ENCODE results near the gene MRC1. TPM values are rescaled to one million over a fixed set of nuclear protein-coding genes. Genes with fewer than 3 reads are reported as not detected.

MRC1 gene
- total and polyA plus RNA-seq, 10 of the 15 experiments (the other 5 are each of a cell fraction or from before 2014, with no cell fraction given): 0.01 to 0.21 (median 0.03) TPM; not detected in 5

DNA sequence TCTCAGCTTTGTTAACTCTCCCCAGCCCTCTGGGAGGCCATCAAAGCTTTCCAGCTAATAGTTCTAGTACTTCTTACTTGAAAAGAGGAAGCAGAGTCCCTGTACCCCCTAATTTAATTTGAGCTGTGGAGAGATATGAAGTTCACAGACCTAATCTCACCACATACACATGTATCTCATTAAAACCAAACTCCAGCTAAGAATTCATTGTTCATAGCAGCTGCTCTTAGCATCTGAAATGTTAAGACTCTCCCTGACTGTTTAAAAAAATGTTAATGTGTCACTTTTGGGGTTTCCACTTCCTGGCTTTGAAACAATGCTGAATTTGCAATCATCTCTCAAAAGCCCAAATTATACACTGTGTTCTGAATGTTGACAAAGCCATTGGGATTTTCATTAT lies 16.2 kb upstream of the MRC1 start:
- H3K27me3 ChIP-seq (replicated peaks in 1 of 2; ENCODE audit: control insufficient read depth in 2 of 2, insufficient read depth in 2 of 2, low read length in 1 of 2): no peaks in the 10 kb centered on the region
- H4K20me1 ChIP-seq (ENCODE audit: control insufficient read depth, insufficient read depth): no peaks in the 10 kb centered on the region
- no peak overlapping the region for H2AFZ ChIP-seq (ENCODE audit: control insufficient read depth, low read depth, low read length)
- SMC1A ChIA-PET (ENCODE audit: uncharacterized antibody, unreplicated experiment): interaction anchor here (0.6 to 0.7 kb wide), 3 partner anchors 91 to 439 kb away, joined by 3 read pairs; no protein-coding TSS in a partner anchor
- H3K4me3 ChIP-seq: no peak overlapping the region
- in situ Hi-C loops (cut with MboI) (no loop called here), intact Hi-C loops (cut with micrococcal nuclease; ENCODE audit: unreplicated experiment) (no loop called here)
- H3K4me1 ChIP-seq (ENCODE audit: control insufficient read depth, insufficient read depth, low read length): no peaks in the 10 kb centered on the region
- ATAC-seq (peak; percentile 45), DNase-seq (ENCODE audit: low read depth, low spot score) (no peak), FAIRE-seq (peak; percentile 82)
- H3K4me2 ChIP-seq (ENCODE audit: control insufficient read depth, insufficient read depth): no peak overlapping the region
- no TSS peak for BruUV-seq (replicated peaks)
- no peaks in the 10 kb centered on the region for H3K9me3 ChIP-seq (replicated peaks; ENCODE audit: control insufficient read depth, insufficient read depth, low read length)
- H3K27ac ChIP-seq (ENCODE audit: control insufficient read depth, insufficient read depth): no peak overlapping the region
- H3K79me2 ChIP-seq (ENCODE audit: control insufficient read depth, insufficient read depth, low read length): no peaks in the 10 kb centered on the region
- H3K9ac ChIP-seq (ENCODE audit: control insufficient read depth, insufficient read depth, low read length): no peak overlapping the region
- POLR2A ChIA-PET: no interaction called here
- RAD21 ChIA-PET (ENCODE audit: unreplicated experiment): no interaction called here
- CTCF ChIA-PET: interaction anchor here (0.5 to 1.3 kb wide), 3 partner anchors 8 to 415 kb away, joined by 3 to 6 read pairs (median 4); no protein-coding TSS in a partner anchor
- H3K36me3 ChIP-seq (ENCODE audit: control insufficient read depth in 2 of 2, insufficient read depth in 2 of 2, low read length in 1 of 2): no peaks in the 10 kb centered on the region
- TF ChIP-seq YY1 (IDR thresholded peaks at IDR 0.05; ENCODE audit: low read depth, low read length): no peak
- no peak for TF ChIP-seq STAT3 (IDR thresholded peaks at IDR 0.05; ENCODE audit: low read depth, low read length)
- TF ChIP-seq SIN3A (IDR thresholded peaks at IDR 0.05; ENCODE audit: low read depth, low read length): no peak
- TF ChIP-seq, protein P1, sequence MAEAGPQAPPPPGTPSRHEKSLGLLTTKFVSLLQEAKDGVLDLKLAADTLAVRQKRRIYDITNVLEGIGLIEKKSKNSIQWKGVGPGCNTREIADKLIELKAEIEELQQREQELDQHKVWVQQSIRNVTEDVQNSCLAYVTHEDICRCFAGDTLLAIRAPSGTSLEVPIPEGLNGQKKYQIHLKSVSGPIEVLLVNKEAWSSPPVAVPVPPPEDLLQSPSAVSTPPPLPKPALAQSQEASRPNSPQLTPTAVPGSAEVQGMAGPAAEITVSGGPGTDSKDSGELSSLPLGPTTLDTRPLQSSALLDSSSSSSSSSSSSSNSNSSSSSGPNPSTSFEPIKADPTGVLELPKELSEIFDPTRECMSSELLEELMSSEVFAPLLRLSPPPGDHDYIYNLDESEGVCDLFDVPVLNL (IDR thresholded peaks at IDR 0.05; ENCODE audit: low read depth, low read length): no peak
- TF ChIP-seq CHD1 (IDR thresholded peaks at IDR 0.05; ENCODE audit: low read depth, low read length): no peak
- no peak for TF ChIP-seq CREB1 (IDR thresholded peaks at IDR 0.05; ENCODE audit: low read depth)
- TF ChIP-seq IKZF1 (conservative IDR thresholded peaks at IDR 0.05): no peak
- no peak for TF ChIP-seq ZNF274 (IDR thresholded peaks at IDR 0.05; ENCODE audit: insufficient read depth, insufficient read length)

Data from GM12878 (cell line).